Measurements from ENCODE around the gene TRIO.
"Not testable (repeated sequence)": the region's sequence is repeated elsewhere in the genome, so short reads cannot be mapped to it uniquely, and the experiment has no call there.

Gene TRIO

DNA sequence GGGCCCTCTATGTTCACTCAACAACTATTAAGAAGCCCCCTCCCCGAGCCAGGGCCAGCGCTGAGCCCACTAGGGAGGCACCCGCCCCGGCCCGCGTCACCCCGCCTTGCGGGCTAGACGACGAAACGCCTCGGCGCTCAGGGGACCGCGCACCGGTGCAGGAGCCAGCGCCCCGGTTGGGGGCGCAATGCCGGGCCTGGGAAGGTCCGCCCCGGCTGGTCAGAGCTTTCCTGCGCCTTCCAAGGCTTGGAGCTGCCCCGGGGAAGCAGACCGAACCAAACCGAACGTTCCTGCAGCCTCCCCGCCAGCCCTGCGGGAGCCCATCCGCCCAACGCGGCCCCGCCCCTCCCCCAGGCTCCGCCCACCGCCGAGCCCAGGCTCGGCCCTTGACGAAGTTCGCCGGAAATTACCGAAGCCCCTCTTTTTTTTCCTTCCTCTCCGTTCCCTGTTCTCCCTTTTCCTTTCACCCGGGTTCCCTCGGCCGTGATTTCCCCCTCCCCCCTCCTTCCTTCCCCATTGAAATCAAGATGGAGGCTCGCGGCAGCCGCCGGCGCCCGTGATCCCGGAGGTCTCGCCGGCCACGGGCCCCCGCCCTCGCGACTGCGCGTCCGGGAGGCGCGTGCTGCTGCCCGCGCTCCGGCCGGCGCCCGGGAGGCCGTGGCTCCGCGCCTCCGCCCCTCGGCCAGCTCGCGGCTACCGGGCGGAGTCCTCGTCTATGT, at the start of gene TRIO:
TSS of gene TRIO (plus strand) at position 516 of the 719 bp plus-strand sequence. CDS start 384 bp downstream, outside the sequence.
- peak; percentile 92 for DNase-seq (ENCODE audit: low spot score)

DNA sequence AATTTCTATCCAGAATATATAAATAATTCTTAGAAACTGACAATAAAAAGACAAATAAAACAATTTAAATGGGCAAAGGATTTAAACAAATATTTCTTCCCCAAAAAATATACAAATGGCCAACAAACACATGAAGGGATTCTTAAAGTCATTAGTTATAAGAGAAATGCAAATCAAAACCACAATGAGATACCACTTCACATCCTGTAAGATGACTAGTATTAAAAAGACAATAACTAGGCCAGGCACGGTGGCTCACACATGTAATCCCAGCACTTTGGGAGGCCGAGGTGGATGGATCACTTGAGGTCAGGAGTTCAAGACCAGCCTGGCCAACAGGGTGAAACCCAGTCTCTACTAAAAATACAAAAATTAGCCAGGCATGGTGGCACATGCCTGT, 45.8 kb upstream of the TRIO start:
- not testable (repeated sequence) for DNase-seq (ENCODE audit: low spot score)

GRCh38 chr5:14097998-14098471, 45.1 kb upstream of the TRIO start:
- no peak for DNase-seq (ENCODE audit: low spot score)

DNA sequence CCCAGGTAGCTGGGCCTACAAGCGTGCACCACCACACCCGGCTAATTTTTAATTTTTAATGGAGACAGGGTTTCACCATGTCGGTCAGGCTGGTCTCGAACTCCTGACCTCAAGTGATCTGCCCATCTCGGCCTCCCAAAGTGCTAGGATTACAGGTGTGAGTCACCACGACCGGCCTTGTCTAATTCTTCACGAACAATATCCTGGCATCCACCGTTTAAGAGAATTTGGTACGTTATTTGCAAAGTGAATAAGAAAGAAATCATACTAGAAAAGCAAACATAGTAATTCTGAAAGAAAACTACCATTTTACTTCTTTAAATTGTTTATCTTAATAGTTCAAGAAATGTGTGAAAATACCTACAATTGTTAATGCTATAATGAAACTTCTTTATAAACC, 42.9 kb upstream of the TRIO start:
- DNase-seq (ENCODE audit: low spot score): no peak

DNA sequence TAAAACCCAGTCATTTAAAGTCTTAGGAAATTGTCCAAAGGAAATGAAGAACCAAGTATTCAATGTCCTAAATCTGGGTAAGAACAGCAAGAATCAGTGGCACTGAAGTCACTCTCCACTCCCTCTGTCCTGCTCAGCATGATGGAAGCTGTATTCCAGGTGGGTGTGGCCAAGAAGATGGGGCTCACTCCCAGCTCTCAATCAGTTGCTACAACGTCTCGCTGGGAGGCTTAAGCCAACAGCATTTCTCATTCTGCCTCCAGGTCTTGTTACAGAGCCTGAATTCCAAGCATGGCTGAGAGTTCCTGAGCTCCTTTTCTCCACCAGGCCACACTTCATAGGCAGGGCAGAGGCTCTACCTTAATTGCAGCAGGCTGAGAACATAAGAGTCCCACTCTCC, 41.2 kb upstream of the TRIO start:
- DNase-seq (ENCODE audit: low spot score): no peak

DNA sequence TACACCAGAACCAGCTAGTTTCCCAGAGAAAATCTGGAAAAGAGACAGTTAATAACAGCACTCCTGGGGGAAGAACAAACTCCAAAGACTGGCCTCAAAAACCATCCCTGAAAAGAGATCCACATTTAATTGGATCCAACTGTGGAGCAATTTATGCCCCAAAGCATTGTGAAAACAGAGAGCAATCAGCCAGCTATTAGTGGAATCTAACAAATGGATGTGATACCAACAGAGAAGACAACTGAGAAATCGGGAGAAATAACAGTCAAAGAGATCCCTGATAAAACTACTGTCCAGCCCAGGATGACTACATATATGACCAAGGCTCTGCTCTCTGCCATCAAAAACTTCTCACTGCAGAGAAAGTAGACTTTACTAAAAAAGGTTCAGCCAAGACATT, 40.5 kb upstream of the TRIO start:
- DNase-seq (ENCODE audit: low spot score): no peak

DNA sequence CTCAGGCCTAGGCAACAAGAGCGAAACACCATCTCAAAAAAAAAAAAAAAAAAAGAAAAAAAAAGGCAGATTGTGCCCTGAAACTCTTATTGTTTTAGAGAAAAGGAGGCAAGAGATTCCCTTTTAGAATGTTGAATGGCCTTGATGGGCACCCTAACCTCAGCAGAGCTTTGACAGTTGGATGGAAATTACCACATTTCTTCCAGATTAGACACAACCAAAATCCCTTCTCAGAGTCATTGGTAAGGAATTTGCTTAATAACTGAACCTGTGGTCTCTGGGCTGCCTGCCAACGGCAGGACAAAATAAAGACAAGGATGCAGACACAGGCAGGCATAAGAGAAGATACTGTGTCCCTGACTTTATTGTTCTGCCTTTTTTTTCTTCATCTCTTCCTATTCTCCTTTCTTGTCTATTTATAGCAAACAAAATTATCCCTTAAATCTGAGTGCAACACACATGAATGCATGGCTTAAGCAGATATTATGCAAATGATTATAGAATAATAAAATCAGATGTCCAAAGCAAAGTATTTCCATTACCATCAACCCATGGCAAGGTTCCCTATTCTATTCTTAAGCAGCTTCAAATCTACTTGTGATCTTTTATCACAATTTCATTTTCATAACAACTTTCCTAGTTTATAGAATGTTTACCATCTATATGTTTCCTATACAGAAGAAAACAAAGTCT, 37.3 kb upstream of the TRIO start:
- DNase-seq (ENCODE audit: low spot score): no peak

GRCh38 chr5:14107536-14107935, 35.6 kb upstream of the TRIO start:
- no peak for DNase-seq (ENCODE audit: low spot score)

GRCh38 chr5:14108170-14108996, 34.8 kb upstream of the TRIO start:
- DNase-seq (ENCODE audit: low spot score): peak; percentile 60

DNA sequence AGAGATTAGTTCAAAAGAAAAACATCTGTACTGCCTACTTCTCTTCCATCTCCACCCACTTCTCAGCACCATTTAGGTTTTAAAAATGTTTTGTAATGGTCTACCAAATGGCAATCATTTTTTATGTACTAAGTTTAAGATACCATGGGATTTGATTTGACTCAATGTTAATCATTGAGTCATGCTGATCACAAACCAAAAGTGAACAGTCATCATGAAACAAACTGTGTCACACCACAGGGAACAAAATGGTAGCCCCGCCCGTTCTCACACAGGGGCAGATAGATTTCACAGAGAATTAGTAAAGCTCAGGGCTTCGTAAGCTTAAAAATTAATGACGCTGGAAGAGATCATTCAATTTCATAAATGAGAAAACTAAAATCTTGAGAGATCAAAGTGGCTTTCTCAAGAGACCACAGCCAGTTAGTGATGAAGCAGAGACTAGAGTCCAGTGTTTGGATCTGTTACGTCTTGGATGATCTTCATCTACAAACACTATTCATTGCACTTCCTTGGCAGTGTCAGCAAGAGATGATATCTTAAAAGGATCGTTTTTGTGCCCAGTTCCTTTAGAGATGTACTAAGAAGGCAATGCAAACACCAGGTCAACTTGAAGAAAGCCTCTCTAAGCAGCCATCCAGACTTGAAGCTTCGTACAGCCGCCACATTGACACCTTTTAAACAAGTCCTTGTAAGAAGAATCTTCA, 33.9 kb upstream of the TRIO start:
- DNase-seq (ENCODE audit: low spot score): no peak

DNA sequence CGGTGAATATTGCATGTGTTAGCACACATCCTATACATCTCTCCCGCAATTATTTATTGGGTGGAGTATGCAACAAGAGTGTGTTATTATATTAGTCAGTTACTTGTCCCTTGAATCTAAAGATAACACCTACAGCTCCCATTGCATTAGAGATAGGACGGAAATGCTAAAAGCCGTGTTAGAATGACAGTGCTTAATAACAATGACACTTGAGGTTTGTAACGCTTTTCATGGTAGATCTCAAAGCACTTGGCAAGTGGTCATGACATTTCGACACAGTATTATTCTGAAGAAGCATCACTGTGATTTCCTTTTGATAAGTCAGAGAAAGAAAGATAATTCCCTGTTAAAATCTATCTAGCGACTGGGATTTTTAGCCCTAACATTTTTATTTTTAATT, 33.4 kb upstream of the TRIO start:
- DNase-seq (ENCODE audit: low spot score): no peak

- no peak for DNase-seq (ENCODE audit: low spot score)
Observed at GRCh38 chr5:14110196-14110595, 32.9 kb upstream of the TRIO start.

- no peak for DNase-seq (ENCODE audit: low spot score)
Observed at GRCh38 chr5:14110680-14111079, 32.5 kb upstream of the TRIO start.

DNA sequence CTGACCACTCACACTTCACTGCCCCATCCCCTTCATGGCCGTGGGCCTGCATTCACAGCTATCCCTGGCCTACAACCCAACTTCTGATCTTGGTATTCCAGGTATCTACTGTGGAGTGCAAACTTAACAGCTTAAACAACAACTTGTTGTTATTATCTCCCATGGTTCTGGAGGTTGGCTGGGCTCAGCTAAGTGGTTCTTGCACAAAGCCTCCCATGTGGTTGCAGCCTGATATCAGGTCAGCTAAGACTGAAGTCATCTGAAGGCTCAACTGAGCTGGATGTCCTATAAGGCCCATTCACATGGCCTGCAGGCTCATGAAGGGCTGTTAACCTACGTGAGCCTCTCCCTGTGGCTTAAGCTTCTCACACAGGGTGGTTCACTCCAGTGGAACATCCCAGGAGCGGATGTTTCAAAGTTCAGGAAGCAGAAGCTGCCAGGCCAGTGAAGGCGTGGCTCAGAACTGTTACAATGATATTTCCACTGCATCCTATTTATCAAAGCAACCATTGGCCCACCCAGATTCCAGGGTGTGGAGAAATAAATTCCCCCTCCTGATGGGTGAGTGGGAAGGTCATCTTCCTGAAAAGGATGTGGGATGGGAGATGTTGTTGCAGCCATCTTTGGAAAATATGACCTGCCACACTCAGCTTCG, 30.0 kb upstream of the TRIO start:
- no peak for DNase-seq (ENCODE audit: low spot score)

DNA sequence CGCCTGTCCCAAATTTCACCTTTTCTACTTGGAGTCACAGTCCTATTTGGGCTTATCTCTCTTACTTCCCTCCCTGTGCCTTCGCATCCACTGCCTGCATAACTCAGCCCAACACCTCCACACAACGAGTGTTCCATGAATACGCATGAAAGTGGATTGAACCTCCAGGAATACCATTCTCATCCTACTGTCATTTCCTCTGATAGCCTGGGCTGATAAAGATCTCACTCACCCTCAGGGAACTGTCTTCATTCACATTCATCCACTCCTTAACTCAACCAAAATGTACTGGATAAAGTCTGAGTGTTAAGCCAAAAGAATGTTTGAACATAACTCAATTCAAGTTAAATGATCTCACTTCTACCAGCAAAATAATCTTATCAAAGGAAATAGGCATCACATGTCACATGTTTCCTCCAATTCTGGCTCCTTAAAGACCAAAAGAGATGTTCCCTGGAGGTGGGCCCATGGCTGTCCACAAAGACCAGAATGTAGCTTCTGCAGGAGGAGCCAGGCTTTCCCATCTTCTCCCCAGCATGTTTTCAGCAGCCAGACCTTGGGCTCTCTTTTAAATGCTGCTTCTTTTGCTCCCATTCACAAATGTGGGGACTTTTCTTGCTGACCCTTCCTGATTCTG, 28.4 kb upstream of the TRIO start:
- no peak for DNase-seq (ENCODE audit: low spot score)

GRCh38 chr5:14115323-14115895, 27.7 kb upstream of the TRIO start:
- DNase-seq (ENCODE audit: low spot score): no peak

DNA sequence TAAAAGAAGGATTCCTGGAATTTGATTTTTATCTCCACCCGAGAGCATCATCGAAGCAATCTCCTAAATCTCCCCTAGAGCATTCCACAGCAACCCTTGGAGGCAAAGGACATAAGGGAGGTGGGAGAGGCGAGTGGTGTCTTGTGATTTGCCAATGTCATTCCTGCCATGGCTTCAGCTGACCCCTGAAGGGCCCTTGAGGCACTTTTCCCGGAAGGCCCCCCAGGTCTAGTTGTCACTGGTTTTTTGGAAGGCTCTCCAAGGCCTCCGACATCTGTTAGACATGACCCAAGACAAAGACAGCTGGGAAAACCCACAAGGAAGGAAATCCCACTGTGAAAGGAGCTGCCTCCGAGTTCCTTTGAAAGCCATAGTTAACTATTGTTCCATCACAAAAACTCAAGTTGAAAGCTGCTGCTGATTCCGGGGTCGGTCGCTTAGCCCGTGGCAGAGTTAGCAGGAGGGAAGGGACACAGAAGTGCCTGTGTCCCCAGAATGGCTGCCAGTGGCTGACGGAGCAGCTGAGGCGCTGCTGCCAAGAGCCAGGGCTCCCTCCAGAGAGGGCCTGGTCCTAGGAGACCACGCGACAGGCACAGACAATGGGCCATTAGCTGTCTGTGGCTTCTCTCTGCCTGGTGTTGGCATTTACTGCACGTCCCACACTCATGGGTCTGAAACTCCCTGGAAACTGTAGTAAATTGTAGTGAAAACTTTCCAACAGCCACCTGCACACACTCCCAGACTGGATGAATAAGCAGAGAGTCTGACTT, 24.4 kb upstream of the TRIO start:
- DNase-seq (ENCODE audit: low spot score): peak; percentile 97

GRCh38 chr5:14120176-14120575, 23.0 kb upstream of the TRIO start:
- DNase-seq (ENCODE audit: low spot score): no peak

- DNase-seq (ENCODE audit: low spot score): no peak
Observed at GRCh38 chr5:14121552-14121951, 21.6 kb upstream of the TRIO start.

DNA sequence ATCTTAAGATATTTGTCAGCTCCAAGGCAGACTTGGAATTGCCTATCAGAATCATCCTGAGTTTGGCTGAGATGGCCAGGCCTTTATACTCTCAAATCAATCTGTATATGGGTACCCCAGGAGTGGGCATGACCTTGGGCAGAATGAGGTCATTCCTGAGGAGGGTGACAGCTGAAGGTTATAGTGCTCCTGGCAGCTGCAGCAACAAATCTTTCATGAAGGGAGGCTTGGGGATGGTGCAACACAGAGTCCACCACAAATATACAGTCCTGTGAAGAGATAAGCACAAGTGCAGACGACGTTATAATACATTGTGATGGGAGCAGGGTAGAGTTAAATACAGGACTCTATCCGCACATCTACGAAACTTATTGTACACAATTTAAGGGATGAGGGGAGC, 21.1 kb upstream of the TRIO start:
- no peak for DNase-seq (ENCODE audit: low spot score)

Data from globus pallidus (tissue), 1 donor.